Suppressor macrophage treated with lipopolysaccharide for 4 hours (primary cell): ENCODE data around the gene TRIM61.
"Not testable (repeated sequence)": the region's sequence is repeated elsewhere in the genome, so short reads cannot be mapped to it uniquely, and the experiment has no call there.

Source experiments
- DNase-seq: peaks from one replicate; pipeline ENCODE4 v3.0.0-alpha.2; 2020

The TRIM61 gene

DNA sequence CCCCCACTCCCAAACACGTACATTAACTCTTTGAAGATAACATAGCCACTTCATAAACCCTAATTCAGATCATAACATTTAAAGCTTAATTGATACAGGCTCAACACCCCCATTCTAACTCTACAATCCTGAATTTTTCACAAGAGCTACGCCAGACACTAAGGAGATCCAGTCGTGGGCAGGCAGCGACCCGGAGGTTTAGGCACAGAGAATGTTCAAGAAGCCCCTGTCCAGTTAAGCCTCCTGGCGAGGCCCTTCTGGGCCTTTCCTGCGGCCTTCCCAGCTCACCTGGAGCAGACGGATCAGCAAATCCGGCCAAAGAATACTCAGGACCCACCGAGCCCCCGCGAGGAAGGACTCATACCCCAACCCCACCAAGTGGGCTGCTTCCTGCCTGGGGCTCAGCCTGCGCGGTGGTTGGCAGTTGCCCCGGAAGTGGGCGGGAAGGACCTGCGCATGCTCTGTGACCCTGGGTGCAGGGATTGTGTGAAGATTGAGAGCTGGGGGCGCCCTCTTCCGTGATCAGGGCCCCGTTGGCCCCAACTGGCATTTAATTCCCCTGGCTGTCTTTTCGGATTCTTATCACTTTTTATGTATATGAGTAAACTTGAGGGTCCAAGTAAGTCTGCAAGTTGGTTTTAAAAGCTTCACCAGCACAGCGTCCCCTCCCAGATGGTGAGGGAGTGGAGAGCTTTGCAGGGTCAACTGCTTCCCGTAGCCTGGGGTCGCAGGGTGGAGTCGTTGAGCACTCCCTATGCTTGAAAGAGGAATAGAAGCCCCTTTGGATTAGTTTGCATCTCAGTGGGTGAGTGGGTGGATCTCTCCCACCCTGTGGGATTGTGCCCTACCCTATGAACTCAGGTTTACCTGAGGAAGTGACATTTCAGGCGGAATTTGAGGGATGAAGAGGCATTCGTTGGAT lies at the start of gene TRIM61:
Gene TRIM61 (minus strand): TSS at position 415 of the 922 bp plus-strand sequence. CDS start 7,655 bp downstream, outside the sequence.
- peak; percentile 28 for DNase-seq

DNA sequence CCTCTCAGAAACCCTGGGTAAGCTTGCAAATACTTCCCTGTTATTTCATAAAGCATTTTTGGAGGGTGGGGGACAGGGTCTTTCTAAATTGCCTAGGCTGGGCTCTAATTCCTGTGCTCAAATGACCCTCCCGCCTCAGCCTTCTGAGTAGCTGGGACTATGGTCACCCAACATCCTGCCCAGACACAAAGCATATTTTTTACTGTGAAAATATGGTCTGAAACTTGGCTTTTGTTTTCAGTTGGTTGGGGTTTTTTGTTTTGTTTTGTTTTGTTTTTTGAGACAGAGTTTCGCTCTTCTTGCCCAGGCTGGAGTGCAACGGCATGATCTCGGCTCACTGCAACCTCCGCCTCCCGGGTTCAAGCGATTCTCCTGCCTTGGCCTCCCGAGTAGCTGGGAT lies 48.3 kb upstream of the TRIM61 start:
- not testable (repeated sequence) for DNase-seq

DNA sequence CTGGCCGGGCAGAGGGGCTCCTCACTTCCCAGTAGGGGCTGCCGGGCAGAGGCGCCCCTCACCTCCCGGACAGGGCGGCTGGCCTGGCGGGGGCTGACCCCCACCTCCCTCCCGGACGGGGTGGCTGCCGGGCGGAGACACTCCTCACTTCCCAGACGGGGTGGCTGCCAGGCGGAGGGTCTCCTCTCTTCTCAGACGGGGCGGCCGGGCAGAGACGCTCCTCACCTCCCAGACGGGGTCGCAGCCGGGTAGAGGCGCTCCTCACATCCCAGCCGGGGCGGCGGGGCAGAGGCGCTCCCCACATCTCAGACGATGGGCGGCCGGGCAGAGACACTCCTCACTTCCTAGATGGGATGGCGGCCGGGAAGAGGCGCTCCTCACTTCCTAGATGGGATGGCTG lies 42.5 kb upstream of the TRIM61 start:
- not testable (repeated sequence) for DNase-seq

DNA sequence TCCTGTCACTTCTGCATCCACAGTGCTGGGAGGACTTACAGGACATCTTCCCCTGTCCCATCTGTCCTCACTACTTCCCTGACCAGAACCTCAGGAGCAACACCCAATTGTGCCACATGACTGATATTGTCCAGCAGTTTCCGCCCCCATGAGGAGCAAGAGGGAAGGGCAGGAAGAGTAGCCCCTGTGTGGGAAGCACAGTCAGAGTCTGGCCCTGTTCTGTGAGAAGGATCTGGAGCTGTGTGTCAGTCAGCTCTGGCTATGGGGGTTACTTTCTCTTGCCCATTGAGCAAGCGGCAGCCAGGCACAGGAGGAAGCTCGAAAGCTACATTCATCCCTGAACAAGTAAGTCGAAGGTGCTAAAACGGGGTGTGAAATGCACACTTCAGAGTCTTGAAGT lies 39.5 kb upstream of the TRIM61 start:
- no peak for DNase-seq

DNA sequence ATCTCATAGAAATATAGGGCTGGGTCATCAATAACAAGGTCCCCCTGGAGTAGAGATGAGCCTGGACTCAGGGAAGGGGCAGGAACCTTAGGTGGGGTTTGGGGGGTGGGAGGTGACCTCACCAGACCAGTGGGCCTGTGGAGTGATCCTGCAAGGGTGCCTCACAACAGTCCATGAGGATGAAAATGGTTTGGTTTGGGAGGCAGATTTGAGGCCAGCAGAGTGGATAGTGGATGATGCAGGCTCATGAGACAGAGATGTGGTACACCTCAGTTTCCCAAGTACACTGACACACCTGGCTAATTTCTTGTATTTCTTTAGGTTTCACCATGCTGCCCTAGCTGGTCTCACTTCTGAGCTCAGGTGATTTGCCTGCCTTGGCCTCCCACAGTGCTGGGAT lies 36.2 kb upstream of the TRIM61 start:
- no peak for DNase-seq

DNA sequence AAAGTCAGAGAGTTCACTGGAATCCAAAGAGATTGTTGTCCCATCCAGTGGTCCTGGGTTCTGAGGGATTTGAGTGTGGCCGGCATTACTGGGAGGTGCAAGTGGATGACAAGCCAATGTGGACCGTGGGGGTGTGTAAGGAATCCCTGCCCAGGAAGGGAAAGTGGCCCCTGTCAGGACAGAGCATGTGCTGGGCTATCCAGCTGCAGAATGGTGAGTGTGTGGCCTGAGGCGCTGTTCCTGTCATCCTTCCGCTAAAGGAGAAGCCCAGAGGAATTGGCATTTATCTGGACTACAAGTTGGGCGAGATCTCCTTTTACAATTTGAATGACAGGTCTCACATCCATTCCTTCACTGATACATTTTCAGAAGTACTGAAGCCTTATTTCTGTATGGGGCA lies 33.9 kb upstream of the TRIM61 start:
- DNase-seq = no peak

DNA sequence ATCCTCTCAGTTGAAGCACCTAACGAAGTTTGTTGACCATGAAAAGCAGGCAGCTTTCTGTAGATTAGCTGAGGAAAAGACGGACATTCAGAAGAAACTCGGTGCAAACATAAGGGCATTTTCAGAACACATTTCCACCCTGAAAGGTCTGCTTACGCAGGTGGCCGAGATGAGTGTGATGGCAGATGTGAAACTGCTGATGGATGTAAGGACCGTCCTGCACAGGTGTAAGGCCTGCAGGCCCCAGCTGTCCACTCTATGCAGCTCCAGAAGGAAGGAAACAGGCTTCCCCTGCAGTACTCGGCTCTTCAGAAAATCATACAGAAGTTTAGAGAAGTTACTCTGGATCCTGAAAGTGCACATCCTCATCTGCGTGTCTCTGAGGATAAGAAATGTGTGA lies 33.5 kb upstream of the TRIM61 start:
- DNase-seq = no peak

DNA sequence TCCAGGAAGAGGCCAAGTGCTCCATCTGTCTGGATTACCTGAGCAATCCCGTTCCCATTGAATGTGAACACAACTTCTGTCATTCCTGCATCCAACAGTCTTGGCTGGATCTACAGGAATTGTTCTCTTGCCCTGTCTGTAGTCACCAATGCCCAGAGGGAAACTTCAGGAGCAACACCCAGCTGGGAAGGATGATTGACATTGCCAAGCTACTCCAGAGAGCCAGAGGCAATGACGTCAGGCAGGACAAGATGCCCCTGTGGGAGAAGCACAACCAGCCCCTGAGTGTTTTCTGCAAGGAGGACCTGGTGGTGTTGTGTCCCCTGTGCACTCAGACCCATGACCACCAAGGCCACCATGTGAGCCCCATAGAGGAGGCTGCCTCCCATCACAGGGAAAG lies 33.0 kb upstream of the TRIM61 start:
- DNase-seq = no peak

DNA sequence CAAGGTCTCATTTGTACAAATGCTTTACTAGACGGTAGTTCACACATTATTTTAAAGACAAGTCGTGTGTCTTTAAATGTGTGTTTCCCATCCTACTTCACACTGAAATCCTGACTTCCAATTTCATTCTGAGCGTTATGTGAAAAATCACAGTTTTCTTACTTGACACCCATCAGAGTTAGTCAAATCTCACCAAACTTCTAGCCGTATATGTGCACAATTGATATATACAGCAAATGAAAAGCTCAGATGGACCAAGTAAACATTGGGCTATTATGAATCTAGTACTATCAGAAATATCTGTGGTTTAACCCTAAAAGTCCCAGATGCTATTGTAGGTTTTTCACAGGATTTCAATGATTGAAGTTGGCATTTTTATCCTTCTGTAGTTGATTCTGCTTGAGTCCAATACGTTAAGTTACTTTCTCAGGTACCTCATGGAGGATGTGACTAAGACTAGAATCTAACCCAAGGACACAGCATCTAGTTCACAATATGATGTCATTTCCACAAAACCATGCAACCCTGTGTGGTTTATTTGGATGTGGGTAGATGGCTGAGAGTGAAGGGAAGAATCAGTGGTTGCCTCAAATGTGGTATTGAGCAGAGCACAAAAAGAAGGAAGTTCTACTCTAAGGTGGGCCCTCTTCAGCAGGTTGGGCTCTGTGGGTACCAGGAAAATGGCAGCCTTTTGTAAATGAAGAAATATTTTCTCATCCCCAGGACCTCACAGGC lies 32.2 kb upstream of the TRIM61 start:
- no peak for DNase-seq

DNA sequence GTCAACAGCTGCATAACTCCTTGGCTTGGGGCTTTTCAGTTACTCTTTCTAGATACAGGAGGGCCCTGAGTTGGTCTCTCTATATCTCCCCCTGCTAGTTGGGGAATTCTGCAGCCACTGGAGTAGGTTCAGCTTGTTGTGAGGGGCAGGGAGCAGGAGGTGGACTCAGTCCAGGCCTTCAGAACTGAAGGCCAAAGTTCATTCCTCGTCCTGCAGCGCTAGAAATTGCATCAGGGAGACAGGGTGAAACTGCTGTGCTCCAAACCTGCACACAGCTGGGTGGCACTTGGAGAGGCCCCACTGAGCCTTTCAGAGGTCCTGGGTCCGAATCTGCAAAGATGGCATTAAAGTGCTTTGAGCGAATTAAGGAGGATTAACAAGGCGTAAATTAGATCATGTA lies 29.4 kb upstream of the TRIM61 start:
- DNase-seq = no peak

DNA sequence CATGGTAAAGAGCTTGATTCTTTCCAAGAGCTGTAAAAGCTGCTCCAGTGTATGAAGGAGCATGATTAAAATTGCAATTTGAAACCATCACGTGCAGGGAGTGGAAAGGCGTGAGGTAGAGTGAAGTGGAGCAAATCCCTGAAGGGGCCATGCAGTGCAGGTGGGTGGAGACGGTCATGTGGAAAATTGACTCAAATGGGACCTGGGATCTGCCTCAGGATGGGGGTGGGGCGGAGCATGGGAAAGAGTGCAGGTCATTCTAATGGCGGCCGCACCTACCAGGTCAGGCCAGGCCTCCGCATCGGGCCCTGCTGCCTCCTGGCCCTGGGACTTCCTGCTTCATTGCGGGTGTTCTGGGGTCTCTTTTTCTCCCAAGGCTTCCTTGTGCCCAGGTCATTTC lies 29.0 kb upstream of the TRIM61 start:
- no peak for DNase-seq

DNA sequence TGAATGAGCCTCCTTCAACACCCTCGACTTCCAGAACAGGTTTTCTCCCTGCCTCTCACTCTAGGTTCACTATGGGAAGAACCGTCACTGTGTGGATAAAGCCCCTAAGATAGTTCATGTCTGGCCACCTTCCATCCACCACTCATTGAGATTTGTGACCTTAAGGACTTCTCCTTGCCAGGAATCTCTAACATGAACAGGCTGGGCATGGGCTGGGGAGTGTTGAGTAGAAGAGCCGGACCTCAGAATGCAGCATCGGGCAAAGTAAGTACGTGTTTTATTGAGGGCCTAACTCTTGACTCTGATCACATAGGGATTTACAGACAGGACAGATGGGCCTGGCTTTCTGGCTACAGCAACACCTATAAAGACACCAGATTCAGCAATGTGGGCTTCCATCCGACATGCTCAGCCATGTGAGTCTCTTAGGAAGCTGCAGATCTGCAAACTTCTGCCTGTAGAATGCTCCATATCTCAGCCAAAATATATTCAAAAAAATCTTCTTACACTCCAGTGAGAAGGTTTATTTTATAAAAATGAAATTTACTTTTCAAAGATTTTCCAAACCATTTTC lies 28.0 kb upstream of the TRIM61 start:
- DNase-seq = no peak

DNA sequence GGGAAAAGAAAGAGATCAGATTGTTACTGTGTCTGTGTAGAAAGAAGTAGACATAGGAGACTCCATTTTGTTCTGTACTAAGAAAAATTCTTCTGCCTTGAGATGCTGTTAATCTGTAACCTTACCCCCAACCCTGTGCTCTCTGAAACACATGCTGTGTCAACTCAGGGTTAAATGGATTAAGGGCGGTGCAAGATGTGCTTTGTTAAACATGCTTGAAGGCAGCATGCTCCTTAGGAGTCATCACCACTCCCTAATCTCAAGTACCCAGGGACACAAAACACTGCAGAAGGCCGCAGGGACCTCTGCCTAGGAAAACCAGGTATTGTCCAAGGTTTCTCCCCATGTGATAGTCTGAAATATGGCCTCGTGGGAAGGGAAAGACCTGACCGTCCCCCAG lies 24.5 kb upstream of the TRIM61 start:
- DNase-seq = not testable (repeated sequence)

DNA sequence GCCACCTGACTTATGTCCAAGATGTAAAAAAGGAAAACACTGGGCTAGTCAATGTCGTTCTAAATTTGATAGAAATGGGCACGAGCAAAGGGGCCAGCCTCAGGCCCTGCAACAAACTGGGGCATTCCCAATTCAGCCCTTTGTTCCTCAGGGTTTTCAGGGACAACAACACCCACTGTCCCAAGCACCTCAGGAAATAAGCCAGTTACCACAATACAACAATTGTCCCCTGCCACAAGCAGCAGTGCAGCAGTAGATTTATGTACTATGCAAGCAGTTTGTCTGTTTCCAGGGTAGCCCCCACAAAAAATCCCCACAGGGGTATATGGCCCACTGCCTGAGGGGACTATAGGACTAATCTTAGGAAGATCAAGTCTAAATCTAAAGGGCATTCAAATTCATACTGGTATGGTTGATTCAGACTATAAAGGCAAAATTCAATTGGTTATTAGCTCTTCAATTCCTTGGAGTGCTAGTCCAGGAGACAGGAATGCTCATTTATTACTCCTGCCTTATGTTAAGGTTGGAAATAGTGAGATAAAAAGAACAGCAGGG lies 21.1 kb upstream of the TRIM61 start:
- not testable (repeated sequence) for DNase-seq

DNA sequence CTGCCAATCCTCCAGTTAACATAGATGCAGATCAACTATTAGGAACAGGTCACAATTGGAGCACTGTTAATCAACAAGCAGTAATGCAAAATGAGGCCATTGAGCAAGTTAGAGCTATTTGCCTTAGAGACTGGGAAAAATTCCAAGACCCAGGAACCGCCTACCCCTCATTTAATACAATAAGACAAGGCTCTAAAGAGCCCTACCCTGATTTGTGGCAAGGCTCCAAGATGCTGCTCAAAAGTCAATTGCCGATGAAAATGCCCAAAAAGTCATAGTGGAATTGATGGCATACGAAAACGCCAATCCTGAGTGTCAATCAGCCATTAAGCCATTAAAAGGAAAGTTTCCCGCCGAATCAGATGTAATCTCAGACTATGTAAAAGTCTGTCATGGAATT lies 20.5 kb upstream of the TRIM61 start:
- DNase-seq = no peak

DNA sequence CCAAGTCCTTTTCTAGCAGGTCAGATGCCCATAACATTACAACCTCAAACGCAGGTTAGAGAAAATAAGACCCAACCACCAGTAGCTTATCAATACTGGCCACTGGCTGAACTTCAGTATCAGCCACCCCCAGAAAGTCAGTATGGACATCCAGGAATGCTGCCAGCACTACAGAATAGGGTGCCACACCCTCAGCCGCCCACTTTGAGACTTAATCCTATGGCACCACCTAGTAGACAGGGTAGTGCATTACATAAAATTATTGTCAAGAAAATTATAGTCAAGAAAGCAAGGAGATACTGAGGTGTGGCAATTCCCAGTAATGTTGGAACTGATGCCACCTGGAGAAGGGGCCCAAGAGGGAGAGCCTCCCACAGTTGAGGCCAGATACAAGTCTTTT lies 19.9 kb upstream of the TRIM61 start:
- DNase-seq = no peak

DNA sequence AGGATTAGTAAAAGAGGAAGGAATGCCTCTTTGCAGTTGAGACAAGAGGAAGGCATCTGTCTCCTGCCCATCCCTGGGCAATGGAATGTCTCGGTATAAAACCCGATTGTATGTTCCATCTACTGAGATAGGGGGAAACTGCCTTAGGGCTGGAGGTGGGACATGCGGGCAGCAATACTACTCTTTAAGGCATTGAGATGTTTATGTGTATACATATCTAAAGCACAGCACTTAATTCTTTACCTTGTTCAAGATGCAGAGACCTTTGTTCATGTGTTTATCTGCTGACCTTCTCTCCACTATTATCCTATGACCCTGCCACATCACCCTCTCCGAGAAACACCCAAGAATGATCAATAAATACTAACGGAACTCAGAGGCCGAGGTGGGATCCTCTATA lies 18.7 kb upstream of the TRIM61 start:
- DNase-seq = not testable (repeated sequence)

DNA sequence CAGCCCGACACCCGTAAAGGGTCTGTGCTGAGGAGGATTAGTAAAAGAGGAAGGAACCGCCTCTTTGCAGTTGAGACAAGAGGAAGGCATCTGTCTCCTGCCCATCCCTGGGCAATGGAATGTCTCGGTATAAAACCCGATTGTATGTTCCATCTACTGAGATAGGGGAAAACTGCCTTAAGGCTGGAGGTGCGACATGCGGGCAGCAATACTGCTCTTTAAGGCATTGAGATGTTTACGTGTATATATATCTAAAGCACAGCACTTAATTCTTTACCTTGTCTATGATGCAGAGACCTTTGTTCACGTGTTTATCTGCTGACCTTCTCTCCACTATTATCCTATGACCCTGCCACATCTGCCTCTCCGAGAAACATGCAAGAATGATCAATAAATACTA lies 13.3 kb upstream of the TRIM61 start:
- DNase-seq = not testable (repeated sequence)

DNA sequence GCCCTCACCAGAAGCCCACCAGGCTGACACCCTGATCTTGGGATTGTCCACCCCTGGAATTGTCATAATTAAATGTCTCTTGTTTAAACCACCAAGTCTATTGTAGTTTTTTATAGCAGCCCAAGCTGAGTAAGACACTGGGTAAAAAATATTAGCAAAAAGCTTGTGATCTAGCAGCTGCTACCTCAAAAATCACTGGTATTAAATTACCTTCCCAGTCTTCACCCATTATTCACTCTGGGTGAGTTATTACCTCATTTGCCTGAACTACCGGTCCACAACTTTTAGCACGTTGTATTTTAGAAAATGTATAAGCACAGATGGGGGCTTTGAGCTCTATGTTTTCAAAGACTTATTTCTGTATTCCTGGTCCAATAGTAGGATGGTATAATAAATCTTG lies 12.0 kb upstream of the TRIM61 start:
- no peak for DNase-seq

DNA sequence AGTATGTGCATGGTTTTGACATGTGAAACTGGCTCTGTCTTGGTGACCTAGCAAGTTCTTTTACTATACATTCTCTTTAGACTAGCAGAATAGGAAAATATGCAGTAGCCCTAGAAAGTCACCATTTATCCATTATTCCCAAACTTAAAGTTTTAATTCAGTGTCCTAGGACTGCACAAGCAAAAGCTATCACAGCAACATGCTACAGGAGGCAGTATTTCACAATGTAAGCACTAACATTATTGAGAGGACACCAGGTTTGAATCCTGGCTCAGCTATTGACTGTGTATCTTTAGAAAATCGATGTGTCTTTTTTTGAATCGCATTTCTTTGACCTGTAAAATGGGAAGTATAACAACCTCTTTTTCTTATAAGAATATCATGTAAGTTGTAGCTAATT lies 5.5 kb downstream of the TRIM61 start:
- not testable (repeated sequence) for DNase-seq

DNA sequence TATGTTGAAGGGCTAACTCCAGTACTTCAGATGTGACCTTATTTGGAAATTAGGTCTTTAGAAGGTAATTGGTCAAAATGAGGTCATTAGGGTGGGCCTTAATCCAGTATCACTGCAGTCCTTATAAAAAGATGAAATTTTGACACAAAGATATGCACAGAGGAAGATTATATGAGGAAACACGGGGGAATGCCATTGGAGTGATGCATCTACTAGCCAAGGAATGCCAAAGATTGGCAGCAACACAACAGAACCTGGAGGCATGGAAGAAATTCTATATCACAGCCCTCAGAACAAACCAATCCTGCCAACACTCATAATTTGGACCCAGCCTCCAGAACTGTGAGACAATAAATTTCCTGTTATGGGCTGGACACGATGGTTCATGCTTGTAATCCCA lies 17.6 kb downstream of the TRIM61 start:
- DNase-seq = no peak

DNA sequence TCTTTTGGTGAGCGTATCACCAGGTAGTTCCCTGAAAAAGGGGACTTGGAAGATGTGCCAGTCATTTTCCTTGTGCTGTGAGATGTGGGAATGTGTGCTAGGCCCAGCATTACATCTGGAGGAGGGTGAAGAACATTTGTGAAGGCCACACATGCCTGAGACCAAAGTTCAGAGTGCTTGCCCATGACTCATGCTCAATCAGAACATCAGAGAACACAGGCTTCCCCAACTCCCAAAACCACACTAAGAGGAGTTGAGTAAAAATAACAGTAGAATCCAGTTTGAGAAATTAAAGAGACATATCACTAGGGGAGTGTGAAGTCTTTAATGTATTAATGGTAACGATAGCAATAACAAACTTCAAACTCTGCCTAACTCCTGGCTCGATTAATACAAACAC lies 18.0 kb downstream of the TRIM61 start:
- not testable (repeated sequence) for DNase-seq
